HCT116 (cell line): Measurements from ENCODE around the gene DRC7. TPM values are rescaled to one million over a fixed set of nuclear protein-coding genes. Genes with fewer than 3 reads are reported as not detected.

Experiments used
- ATAC-seq: fragments of 200-7000 bp; cut with Tn5 transposase; 2 replicates; pipeline ENCODE4 v1.9.1; 2020; ENCODE audit warnings: mild to moderate bottlenecking, moderate library complexity
- BruUV-seq: library from RNA; stranded (reverse); fragments of 400-500 nt; replicated peaks from 2 replicates; lab custom pipeline; 2021; lab: Mats Ljungman, UMichigan
- CTCF ChIA-PET: fragments of 300-600 bp; sonication (Branson Sonifier 250); formaldehyde crosslinking; loops from one replicate; lab custom pipeline; 2021; ENCODE audit warnings: antibody characterized with exemption; lab: Charles Lee
- POLR2A ChIA-PET: fragments of 300-600, 350-600 bp; sonication (Branson Sonifier 250); formaldehyde crosslinking; loops from one replicate; lab custom pipeline; 2021; ENCODE audit warnings: antibody characterized with exemption; lab: Charles Lee
- RAD21 ChIA-PET, 2 experiments: fragments of 300-600 bp; sonication (Branson Sonifier 250); formaldehyde crosslinking; loops; one replicate each; lab custom pipeline; 2023; ENCODE audit warnings: low total read pairs in 2 of 2; ENCODE audit not compliant: uncharacterized antibody in 2 of 2, unreplicated experiment in 2 of 2, low non-redundant PET in 1 of 2; lab: Charles Lee
- DNase-seq: peaks from one replicate; pipeline ENCODE4 v3.0.0-alpha.2; 2010; ENCODE audit warnings: low read depth, low spot score
- H2AFZ ChIP-seq: fragments of 200-600 bp; shearing (Covaris generic), sonication (generic); 2 replicates; pipeline ENCODE4 v1.6.1; 2017; ENCODE audit warnings: low read depth, mixed run types, mixed read lengths, antibody characterized with exemption, low read length; ENCODE audit not compliant: poor library complexity, severe bottlenecking
- H3K27ac ChIP-seq: 2 replicates; pipeline ENCODE4 v1.5.1; 2012; ENCODE audit warnings: low read depth, low read length
- H3K27me3 ChIP-seq: fragments of 200-600 bp; sonication (generic); 2 replicates; pipeline ENCODE4 v1.6.1; 2016; ENCODE audit warnings: mixed run types, low read length, mixed read lengths; ENCODE audit not compliant: insufficient read depth
- H3K36me3 ChIP-seq, 2 experiments: fragments of 200-500 bp in 1 of 2; fragments of 200-600 bp in 1 of 2; sonication (Bioruptor generic) in 1 of 2; sonication (generic) in 1 of 2; 2 replicates each; pipeline versions ENCODE4 v1.5.1 to v1.6.1; 2014 to 2016; ENCODE audit warnings: low read length in 2 of 2, inconsistent platforms in 1 of 2, mixed read lengths in 1 of 2, mixed run types in 1 of 2; ENCODE audit not compliant: insufficient read depth in 2 of 2, control insufficient read depth in 1 of 2
- H3K4me1 ChIP-seq, 2 experiments: fragments of 200-600 bp in 1 of 2; sonication (generic) in 1 of 2; 2 replicates each; pipeline versions ENCODE4 v1.5.1 to v1.6.1; 2012 to 2017; ENCODE audit warnings: low read length in 2 of 2, inconsistent platforms in 1 of 2, mild to moderate bottlenecking in 1 of 2, mixed read lengths in 1 of 2, mixed run types in 1 of 2, moderate library complexity in 1 of 2; ENCODE audit not compliant: insufficient read depth in 2 of 2, control insufficient read depth in 1 of 2
- H3K4me2 ChIP-seq: fragments of 200-600 bp; sonication (generic); 2 replicates; pipeline ENCODE4 v1.6.1; 2017; ENCODE audit warnings: mixed run types, low read length, mixed read lengths
- H3K4me3 ChIP-seq, 2 experiments: fragments of 200-600 bp in 1 of 2; sonication (generic) in 1 of 2; replicated peaks in 1 of 2; 2 replicates each; pipeline ENCODE4 v1.5.1; 2011 to 2016; ENCODE audit warnings: low read length in 2 of 2, control low read depth in 1 of 2, low read depth in 1 of 2, mild to moderate bottlenecking in 1 of 2, mixed read lengths in 1 of 2, mixed run types in 1 of 2
- H3K79me2 ChIP-seq: fragments of 200-600 bp; sonication (generic); 2 replicates; pipeline ENCODE4 v1.6.1; 2017; ENCODE audit warnings: mild to moderate bottlenecking, mixed run types, low read length, moderate library complexity, mixed read lengths; ENCODE audit not compliant: insufficient read depth
- H3K9ac ChIP-seq: fragments of 200-600 bp; sonication (generic); 2 replicates; pipeline ENCODE4 v1.6.1; 2016; ENCODE audit warnings: low read length, mixed read lengths
- H3K9me2 ChIP-seq: fragments of 200-600 bp; sonication (generic), shearing (Covaris generic); 2 replicates; pipeline ENCODE4 v1.6.1; 2017; ENCODE audit warnings: mixed run types, mild to moderate bottlenecking, moderate library complexity; ENCODE audit not compliant: insufficient read depth
- H3K9me3 ChIP-seq, 2 experiments: fragments of 200-500 bp in 1 of 2; fragments of 200-600 bp in 1 of 2; sonication (Bioruptor generic) in 1 of 2; sonication (generic) in 1 of 2; 2 replicates each; pipeline ENCODE4 v1.6.1; 2014 to 2017; ENCODE audit warnings: low read length in 2 of 2, mixed read lengths in 2 of 2, inconsistent platforms in 1 of 2, low read depth in 1 of 2, mild to moderate bottlenecking in 1 of 2, mixed run types in 1 of 2, moderate library complexity in 1 of 2; ENCODE audit not compliant: control insufficient read depth in 1 of 2, insufficient read depth in 1 of 2
- H4K20me1 ChIP-seq: fragments of 200-600 bp; sonication (generic), shearing (Covaris generic); 2 replicates; pipeline ENCODE4 v1.6.1; 2017; ENCODE audit warnings: mixed run types, mild to moderate bottlenecking, moderate library complexity; ENCODE audit not compliant: insufficient read depth
- EZH2 ChIP-seq: fragments of 200-600 bp; sonication (generic); IDR thresholded peaks from 2 replicates; pipeline ENCODE4 v1.6.1; 2017; ENCODE audit warnings: antibody characterized with exemption, mixed run types
- FOSL1 ChIP-seq: IDR thresholded peaks from 2 replicates; pipeline ENCODE4 v1.6.1; 2012; ENCODE audit warnings: low read depth
- POLR2AphosphoS5 ChIP-seq: IDR thresholded peaks from 2 replicates; pipeline ENCODE4 v1.6.1; 2011; ENCODE audit warnings: mild to moderate bottlenecking, low read depth, low read length, moderate library complexity
- RAD21 ChIP-seq: IDR thresholded peaks from 2 replicates; pipeline ENCODE4 v1.6.1; 2012; ENCODE audit warnings: low read depth, mild to moderate bottlenecking
- SIN3A ChIP-seq: IDR thresholded peaks from 2 replicates; pipeline ENCODE4 v1.6.1; 2012; ENCODE audit warnings: low read depth
- SRF ChIP-seq: IDR thresholded peaks from 2 replicates; pipeline ENCODE4 v1.6.1; 2012; ENCODE audit warnings: low read depth
- intact Hi-C: fragments of 100-400 bp; cut with micrococcal nuclease; formaldehyde crosslinking; loops from 2 replicates; pipeline ENCODE4 v1.10.0; 2022
- total RNA-seq: library from RNA; stranded (reverse); gene quantifications from one replicate; pipeline ENCODE4 v1.2.1, GENCODE V29; 2021; ENCODE audit not compliant: unreplicated experiment
- TF ChIP-seq, protein P1 (sequence below), 3 experiments: fragments of 200-600 bp in 1 of 3; sonication (generic) in 1 of 3; IDR thresholded peaks in 2 of 3; conservative IDR thresholded peaks in 1 of 3; 2 replicates each; pipeline ENCODE4 v1.5.1; 2012 to 2017; ENCODE audit warnings: low read depth in 2 of 3, low read length in 2 of 3, antibody characterized with exemption in 1 of 3, borderline replicate concordance in 1 of 3, control low read depth in 1 of 3, mild to moderate bottlenecking in 1 of 3, mixed read lengths in 1 of 3, mixed run types in 1 of 3, moderate library complexity in 1 of 3; ENCODE audit not compliant: insufficient read depth in 1 of 3
- TF ChIP-seq, protein P2 (sequence below): IDR thresholded peaks from 2 replicates; pipeline ENCODE4 v1.6.1; 2011; ENCODE audit warnings: mild to moderate bottlenecking, low read length, moderate library complexity; ENCODE audit not compliant: insufficient replicate concordance; ENCODE audit errors: extremely low read depth

The DRC7 gene
- total RNA-seq, 1 experiment from 2014 or later = 0.91 TPM

DNA sequence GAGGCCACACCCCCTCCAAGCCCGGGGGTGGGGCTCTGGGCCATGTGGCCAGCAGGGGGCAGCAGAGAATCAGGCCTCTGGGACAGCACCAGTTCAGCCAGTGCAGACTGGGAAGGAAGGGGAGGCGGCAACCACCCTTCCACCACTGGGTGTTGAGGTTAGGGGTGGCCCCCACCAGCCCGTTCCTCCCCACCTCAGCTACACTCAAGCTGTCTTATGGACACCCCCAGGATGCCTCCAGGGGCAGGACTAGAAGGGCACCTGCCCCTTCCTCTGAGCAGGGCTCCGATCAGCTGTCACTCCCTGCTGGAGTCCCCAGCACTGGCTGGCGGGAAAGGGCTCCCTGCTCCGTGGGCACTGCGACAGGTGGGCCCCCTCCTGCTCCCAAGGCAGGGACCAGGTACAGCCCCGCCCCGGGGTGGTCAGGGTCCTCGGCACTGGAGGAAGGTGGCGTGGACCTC is 62.8 kb downstream of the DRC7 start:
- Histone ChIP-seq H4K20me1 (no peaks in the 10 kb centered on the region), H3K79me2 (no peaks in the 10 kb centered on the region), H3K27ac (no peak overlapping the region), H3K9me2 (no peaks in the 10 kb centered on the region), H3K9me3 (no peaks in the 10 kb centered on the region), H3K4me3 (no peak overlapping the region), H3K9ac (no peak overlapping the region), H3K4me2 (no peak overlapping the region), H3K4me1 (peaks cover 0 to 3% of the 10 kb centered on the region in 2 experiments; a peak in 1 of 4 replicates), H3K36me3 (0 out of 4 replicates have a peak, but pooled peaks cover 0 to 2% of the 10 kb centered on the region in 2 experiments), H2AFZ (no peak overlapping the region), H3K27me3 (no peaks in the 10 kb centered on the region)
- RAD21 ChIA-PET = interaction anchor here in 1 of 2 experiments (1.7 kb wide), 1 partner anchor 106 kb away, joined by 5 read pairs; no protein-coding TSS in a partner anchor
- POLR2A ChIA-PET = no interaction called here
- BruUV-seq = no TSS peak
- no peak for TF ChIP-seq SIN3A
- no peak for TF ChIP-seq EZH2
- TF ChIP-seq, protein P1, sequence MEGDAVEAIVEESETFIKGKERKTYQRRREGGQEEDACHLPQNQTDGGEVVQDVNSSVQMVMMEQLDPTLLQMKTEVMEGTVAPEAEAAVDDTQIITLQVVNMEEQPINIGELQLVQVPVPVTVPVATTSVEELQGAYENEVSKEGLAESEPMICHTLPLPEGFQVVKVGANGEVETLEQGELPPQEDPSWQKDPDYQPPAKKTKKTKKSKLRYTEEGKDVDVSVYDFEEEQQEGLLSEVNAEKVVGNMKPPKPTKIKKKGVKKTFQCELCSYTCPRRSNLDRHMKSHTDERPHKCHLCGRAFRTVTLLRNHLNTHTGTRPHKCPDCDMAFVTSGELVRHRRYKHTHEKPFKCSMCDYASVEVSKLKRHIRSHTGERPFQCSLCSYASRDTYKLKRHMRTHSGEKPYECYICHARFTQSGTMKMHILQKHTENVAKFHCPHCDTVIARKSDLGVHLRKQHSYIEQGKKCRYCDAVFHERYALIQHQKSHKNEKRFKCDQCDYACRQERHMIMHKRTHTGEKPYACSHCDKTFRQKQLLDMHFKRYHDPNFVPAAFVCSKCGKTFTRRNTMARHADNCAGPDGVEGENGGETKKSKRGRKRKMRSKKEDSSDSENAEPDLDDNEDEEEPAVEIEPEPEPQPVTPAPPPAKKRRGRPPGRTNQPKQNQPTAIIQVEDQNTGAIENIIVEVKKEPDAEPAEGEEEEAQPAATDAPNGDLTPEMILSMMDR (IDR thresholded peaks at IDR 0.05 in 2 of 3, conservative IDR thresholded peaks at IDR 0.05 in 1 of 3; ENCODE audit: borderline replicate concordance in 1 of 3, insufficient read depth in 1 of 3, low read depth in 2 of 3, low read length in 2 of 3) = peak; percentile 92 to 97 (median 93)
- no peak for TF ChIP-seq SRF
- peak; percentile 99 for TF ChIP-seq RAD21
- TF ChIP-seq POLR2AphosphoS5 = peak; percentile 19; the same call in 1 of the 2 replicates
- ATAC-seq (peak; percentile 96), DNase-seq (no peak)
- CTCF ChIA-PET = interaction anchor here (1.3 to 3.2 kb wide), 2 partner anchors 106 to 181 kb away, joined by 4 to 18 read pairs; no protein-coding TSS in a partner anchor
- intact Hi-C loops = loop anchor here (1.0 to 10.0 kb wide), 3 partner anchors 106 to 237 kb away; no protein-coding TSS in a partner anchor

DNA sequence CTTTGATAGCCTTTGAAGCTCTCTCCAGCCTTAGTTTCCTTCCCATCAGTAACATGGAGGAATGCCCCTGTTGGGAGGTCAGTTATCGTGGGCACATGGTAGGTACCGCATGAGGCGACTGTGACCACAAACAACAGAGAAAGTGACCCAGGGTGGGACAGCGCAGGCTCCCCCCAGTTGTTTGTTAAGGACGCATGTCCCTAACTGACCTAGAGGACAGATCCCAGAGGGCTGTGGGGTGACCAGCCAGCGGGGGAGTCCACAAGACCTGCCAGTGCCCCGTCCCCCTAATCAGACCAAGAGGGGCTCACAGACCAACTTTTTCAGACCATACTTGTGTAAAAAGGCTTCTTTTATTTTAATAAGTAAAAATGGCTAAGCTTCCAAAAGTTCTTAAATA is 63.3 kb downstream of the DRC7 start:
- POLR2A ChIA-PET = no interaction called here
- Histone ChIP-seq H2AFZ (no peak overlapping the region), H3K79me2 (no peaks in the 10 kb centered on the region), H3K4me1 (peaks cover 0 to 3% of the 10 kb centered on the region in 2 experiments; a peak in 1 of 4 replicates), H3K36me3 (0 out of 4 replicates have a peak, but pooled peaks cover 0 to 2% of the 10 kb centered on the region in 2 experiments), H3K27me3 (no peaks in the 10 kb centered on the region), H3K9me2 (no peaks in the 10 kb centered on the region), H3K9ac (no peak overlapping the region), H3K4me2 (no peak overlapping the region), H3K27ac (no peak overlapping the region), H4K20me1 (no peaks in the 10 kb centered on the region), H3K9me3 (no peaks in the 10 kb centered on the region), H3K4me3 (no peak overlapping the region)
- CTCF ChIA-PET = interaction anchor here (0.7 to 3.2 kb wide), 4 partner anchors 105 to 240 kb away, joined by 3 to 18 read pairs (median 4); no protein-coding TSS in a partner anchor
- intact Hi-C loops = loop anchor here (1.0 to 10.0 kb wide), 3 partner anchors 105 to 237 kb away; no protein-coding TSS in a partner anchor
- BruUV-seq = no TSS peak
- ATAC-seq (no peak), DNase-seq (no peak)
- no peak for TF ChIP-seq FOSL1
- TF ChIP-seq, protein P2, sequence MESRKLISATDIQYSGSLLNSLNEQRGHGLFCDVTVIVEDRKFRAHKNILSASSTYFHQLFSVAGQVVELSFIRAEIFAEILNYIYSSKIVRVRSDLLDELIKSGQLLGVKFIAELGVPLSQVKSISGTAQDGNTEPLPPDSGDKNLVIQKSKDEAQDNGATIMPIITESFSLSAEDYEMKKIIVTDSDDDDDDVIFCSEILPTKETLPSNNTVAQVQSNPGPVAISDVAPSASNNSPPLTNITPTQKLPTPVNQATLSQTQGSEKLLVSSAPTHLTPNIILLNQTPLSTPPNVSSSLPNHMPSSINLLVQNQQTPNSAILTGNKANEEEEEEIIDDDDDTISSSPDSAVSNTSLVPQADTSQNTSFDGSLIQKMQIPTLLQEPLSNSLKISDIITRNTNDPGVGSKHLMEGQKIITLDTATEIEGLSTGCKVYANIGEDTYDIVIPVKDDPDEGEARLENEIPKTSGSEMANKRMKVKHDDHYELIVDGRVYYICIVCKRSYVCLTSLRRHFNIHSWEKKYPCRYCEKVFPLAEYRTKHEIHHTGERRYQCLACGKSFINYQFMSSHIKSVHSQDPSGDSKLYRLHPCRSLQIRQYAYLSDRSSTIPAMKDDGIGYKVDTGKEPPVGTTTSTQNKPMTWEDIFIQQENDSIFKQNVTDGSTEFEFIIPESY = no peak
- RAD21 ChIA-PET = no interaction called here
